ENCODE results near the gene SEC24D.

Gene SEC24D

DNA sequence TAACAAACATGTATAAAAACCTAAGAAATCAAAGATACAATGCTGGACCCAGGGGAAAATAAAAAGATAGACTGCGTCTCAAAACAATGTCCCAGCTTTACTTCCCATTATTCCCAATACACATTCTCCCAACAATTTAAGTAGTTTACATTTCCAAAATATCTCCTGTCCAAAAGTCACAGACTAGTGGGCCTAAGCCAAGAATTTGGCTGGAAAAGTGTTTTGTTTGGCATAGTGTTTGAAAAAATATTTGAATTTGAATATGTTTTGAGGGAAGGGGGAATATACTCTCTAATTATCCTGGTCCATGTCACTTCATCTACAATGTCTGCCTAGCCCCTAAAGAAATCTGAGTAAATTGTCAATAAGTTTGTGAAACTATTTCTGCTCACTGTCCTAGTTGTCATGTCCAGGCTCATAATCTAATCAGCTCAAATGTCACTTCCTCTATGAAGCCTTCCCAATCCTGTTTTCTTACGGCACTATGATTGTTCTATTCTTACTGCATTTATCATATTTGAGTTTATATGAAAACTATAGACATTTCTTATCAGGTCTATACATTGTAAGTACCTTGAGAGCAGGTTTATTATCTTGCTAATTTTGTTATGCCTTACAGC lies 74.4 kb downstream of the SEC24D start:
- H3K27ac ChIP-seq (ENCODE audit: low read depth, low read length, poor library complexity, severe bottlenecking) = peak overlapping the region; percentile 53
- H2AFZ ChIP-seq (ENCODE audit: low read length) = no peak overlapping the region
- H3K4me1 ChIP-seq (ENCODE audit: insufficient read depth, low read length, severe bottlenecking) = peaks cover 33% of the 10 kb centered on the region
- H3K9me2 ChIP-seq (ENCODE audit: low read depth, low read length) = no peaks in the 10 kb centered on the region
- TF ChIP-seq, protein P1, sequence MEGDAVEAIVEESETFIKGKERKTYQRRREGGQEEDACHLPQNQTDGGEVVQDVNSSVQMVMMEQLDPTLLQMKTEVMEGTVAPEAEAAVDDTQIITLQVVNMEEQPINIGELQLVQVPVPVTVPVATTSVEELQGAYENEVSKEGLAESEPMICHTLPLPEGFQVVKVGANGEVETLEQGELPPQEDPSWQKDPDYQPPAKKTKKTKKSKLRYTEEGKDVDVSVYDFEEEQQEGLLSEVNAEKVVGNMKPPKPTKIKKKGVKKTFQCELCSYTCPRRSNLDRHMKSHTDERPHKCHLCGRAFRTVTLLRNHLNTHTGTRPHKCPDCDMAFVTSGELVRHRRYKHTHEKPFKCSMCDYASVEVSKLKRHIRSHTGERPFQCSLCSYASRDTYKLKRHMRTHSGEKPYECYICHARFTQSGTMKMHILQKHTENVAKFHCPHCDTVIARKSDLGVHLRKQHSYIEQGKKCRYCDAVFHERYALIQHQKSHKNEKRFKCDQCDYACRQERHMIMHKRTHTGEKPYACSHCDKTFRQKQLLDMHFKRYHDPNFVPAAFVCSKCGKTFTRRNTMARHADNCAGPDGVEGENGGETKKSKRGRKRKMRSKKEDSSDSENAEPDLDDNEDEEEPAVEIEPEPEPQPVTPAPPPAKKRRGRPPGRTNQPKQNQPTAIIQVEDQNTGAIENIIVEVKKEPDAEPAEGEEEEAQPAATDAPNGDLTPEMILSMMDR (IDR thresholded peaks at IDR 0.05; ENCODE audit: low read length) = no peak
- no peak for TF ChIP-seq EZH2 (IDR thresholded peaks at IDR 0.05; ENCODE audit: borderline replicate concordance, low read length)
- H3F3A ChIP-seq (ENCODE audit: insufficient read depth, low read length) = no peaks in the 10 kb centered on the region
- H3K36me3 ChIP-seq (ENCODE audit: insufficient read depth, low read length) = peaks cover 12% of the 10 kb centered on the region; the same call in 1 of the 2 replicates
- H3K4me3 ChIP-seq (ENCODE audit: low read depth, low read length, poor library complexity, severe bottlenecking) = no peak overlapping the region
- no peak overlapping the region for H3K9ac ChIP-seq (ENCODE audit: low read length)
- H3K79me2 ChIP-seq (ENCODE audit: insufficient read depth, low read length) = no peaks in the 10 kb centered on the region
- H3K27me3 ChIP-seq (ENCODE audit: insufficient read depth, low read length) = no peaks in the 10 kb centered on the region
- no peaks in the 10 kb centered on the region for H3K9me3 ChIP-seq (ENCODE audit: low read length)
- H3K4me2 ChIP-seq (ENCODE audit: low read length) = no peak overlapping the region
- H4K20me1 ChIP-seq (ENCODE audit: insufficient read depth, low read length) = no peaks in the 10 kb centered on the region

DNA sequence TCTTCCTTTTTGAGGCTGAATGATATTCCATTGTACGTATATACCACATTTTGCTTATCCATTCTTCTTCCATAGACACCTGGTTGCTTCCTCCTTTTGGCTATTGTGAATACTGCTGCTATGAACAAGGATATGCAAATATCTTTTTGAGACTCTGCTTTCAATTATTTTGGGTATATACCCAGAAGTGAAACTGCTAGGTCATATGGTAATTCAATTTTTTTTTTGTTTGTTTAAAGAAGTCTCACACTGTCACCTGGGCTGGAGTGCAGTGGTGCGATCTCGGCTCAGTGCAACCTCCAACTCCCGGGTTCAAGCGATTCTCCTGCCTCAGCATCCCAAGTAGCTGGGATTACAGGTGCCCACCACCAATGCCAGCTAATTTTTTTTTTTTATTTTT lies 75.4 kb downstream of the SEC24D start:
- Histone ChIP-seq H4K20me1 (ENCODE audit: insufficient read depth, low read length) (no peaks in the 10 kb centered on the region), H3K36me3 (ENCODE audit: insufficient read depth, low read length) (peaks cover 7% of the 10 kb centered on the region; the same call in 1 of the 2 replicates), H3K27ac (ENCODE audit: low read depth, low read length, poor library complexity, severe bottlenecking) (peak overlapping the region; percentile 53), H3K27me3 (ENCODE audit: insufficient read depth, low read length) (no peaks in the 10 kb centered on the region), H3K4me3 (ENCODE audit: low read depth, low read length, poor library complexity, severe bottlenecking) (peak overlapping the region; percentile 42), H3K4me2 (ENCODE audit: low read length) (peak overlapping the region; percentile 58), H3F3A (ENCODE audit: insufficient read depth, low read length) (no peaks in the 10 kb centered on the region), H3K4me1 (ENCODE audit: insufficient read depth, low read length, severe bottlenecking) (peaks cover 33% of the 10 kb centered on the region), H3K79me2 (ENCODE audit: insufficient read depth, low read length) (no peaks in the 10 kb centered on the region), H3K9ac (ENCODE audit: low read length) (no peak overlapping the region), H2AFZ (ENCODE audit: low read length) (no peak overlapping the region), H3K9me3 (ENCODE audit: low read length) (no peaks in the 10 kb centered on the region), H3K9me2 (ENCODE audit: low read depth, low read length) (no peaks in the 10 kb centered on the region)
- TF ChIP-seq, protein P1 (IDR thresholded peaks at IDR 0.05; ENCODE audit: low read length) = no peak
- no peak for TF ChIP-seq EZH2 (IDR thresholded peaks at IDR 0.05; ENCODE audit: borderline replicate concordance, low read length)

DNA sequence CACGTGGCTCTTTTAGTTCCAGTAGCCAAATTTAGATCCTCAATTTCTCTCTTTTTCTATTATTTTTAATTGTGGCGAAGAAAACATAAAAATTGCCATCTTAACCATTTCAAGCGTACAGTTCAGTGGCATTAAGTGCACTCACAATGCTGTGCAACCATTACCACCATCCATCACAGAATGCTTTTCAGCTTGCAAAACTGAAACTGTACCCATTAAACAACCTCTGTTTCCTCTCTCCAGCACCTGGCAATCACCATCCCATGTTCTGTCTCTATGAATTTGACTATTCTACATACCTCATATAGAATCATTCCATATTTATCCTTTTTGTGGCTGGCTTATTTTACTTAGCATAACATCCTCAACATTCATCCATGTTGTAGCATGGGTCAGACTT lies 75.8 kb downstream of the SEC24D start:
- Histone ChIP-seq H3K9ac (ENCODE audit: low read length) (no peak overlapping the region), H3K79me2 (ENCODE audit: insufficient read depth, low read length) (no peaks in the 10 kb centered on the region), H3K9me3 (ENCODE audit: low read length) (no peaks in the 10 kb centered on the region), H3K9me2 (ENCODE audit: low read depth, low read length) (no peaks in the 10 kb centered on the region), H3K4me3 (ENCODE audit: low read depth, low read length, poor library complexity, severe bottlenecking) (peak overlapping the region; percentile 42), H3F3A (ENCODE audit: insufficient read depth, low read length) (no peaks in the 10 kb centered on the region), H2AFZ (ENCODE audit: low read length) (no peak overlapping the region), H3K4me2 (ENCODE audit: low read length) (peak overlapping the region; percentile 58), H3K27me3 (ENCODE audit: insufficient read depth, low read length) (no peaks in the 10 kb centered on the region), H4K20me1 (ENCODE audit: insufficient read depth, low read length) (no peaks in the 10 kb centered on the region), H3K4me1 (ENCODE audit: insufficient read depth, low read length, severe bottlenecking) (peaks cover 33% of the 10 kb centered on the region), H3K36me3 (ENCODE audit: insufficient read depth, low read length) (peaks cover 7% of the 10 kb centered on the region; the same call in 1 of the 2 replicates), H3K27ac (ENCODE audit: low read depth, low read length, poor library complexity, severe bottlenecking) (peak overlapping the region; percentile 38)
- TF ChIP-seq, protein P1 (IDR thresholded peaks at IDR 0.05; ENCODE audit: low read length) = no peak
- no peak for TF ChIP-seq EZH2 (IDR thresholded peaks at IDR 0.05; ENCODE audit: borderline replicate concordance, low read length)
